ENCODE results near the gene PRM1. TPM values are rescaled to one million over a fixed set of nuclear protein-coding genes. Genes with fewer than 3 reads are reported as not detected.
"Not testable (repeated sequence)": the region's sequence is repeated elsewhere in the genome, so short reads cannot be mapped to it uniquely, and the experiment has no call there.

The PRM1 gene
- total RNA-seq, 1 donor from 2014 or later, result not detected

DNA sequence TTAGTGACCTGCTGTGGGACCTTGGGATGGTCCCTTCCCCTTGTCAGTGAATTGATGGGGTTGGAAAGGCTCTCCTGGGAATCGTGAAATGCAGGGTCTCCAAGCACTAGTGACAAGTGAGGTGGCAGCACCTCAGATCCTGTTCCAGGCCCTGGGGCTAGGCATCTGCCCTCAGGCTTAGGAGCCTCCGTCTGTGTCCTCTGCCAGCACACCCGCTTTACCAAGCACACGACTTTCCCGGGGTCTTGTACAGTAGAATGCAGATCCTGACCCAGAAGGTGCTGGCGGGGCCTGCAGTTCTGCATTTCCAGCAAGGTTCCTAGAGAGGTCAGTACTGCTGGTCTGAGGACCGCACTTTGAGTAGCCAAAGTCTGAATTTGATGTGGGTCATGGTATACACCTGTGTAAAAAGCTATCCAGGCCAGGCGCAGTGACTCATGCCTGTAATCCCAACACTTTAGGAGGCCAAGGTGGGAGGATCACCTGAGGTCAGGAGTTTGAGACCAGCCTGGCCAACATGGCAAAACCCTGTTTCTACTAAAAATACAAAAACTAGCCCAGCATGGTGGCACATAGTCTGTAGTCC, 33.3 kb upstream of the PRM1 start:
- no peak for DNase-seq

DNA sequence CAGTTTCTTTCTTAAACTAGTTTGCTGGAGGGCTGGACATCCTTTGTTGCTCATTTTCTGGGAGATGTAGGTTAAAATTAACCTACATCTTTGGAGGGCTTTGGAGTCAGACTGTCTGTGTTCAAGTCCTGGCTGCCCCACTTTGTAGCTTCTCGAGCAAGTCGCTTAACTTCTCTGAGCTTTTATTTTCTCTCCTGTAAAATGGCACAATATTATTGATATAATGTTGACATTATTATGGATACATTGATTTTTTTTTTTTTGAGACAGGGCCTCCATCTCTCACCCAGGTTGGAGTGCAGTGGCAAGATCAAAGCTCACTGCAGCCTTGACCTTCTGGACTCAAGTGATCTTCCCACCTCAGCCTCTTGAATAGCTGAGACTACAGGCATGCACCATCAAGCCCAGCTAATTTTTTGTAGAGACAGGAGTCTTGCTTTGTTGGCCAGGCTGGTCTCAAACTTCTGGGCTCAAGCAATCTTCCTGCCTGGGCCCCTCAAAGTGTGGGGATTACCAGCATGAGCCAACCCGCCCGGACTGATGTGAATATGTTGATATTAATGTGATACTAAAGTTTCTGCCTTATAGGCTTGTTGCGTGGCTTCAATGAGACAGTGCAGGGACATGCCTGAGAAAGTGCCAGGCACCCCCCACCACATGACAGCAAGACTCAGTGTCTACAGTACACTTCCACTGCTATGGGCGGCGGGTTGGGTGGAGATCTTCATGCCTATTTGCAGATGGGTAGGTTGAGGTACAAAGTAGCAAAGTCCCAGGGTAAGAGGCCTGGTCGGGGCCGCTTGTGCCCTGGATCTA, 32.6 kb upstream of the PRM1 start:
- no peak for DNase-seq

DNA sequence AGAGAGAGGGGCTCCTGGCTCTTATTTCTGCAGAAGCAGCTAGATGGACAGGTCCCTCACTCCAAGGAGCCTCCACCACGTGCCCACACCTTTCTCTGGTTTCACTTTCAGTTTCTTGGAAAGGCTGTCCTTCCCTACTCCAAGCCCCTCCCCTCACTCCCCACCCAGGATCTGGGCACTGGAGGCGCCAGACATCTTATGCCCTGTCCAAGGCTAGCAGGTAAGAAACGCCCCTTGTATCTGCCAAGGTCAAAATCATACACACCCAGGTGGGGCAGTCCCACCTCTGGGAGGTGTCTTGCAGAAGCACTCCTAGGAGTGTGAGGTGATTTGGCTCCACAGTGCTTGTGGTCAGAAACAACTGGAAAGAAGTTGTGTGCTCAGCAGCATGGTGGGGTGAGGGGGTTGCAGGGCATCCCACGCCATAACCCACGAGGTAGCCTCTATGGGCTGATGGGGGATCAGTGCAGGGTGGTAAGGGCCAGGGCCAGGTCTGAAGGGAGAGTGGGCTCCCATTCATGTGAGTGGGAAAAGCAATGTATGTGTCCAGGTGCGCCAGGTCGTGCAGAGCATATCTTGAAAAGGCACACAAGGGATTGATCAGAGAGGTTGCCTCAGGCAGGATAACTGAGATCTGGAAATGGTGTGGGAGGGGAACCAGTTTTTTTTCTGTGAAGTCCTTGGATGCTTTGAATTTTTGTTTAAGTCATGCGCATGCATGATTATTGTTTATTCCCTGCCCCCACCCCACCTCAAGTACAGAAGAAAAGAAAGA, 31.8 kb upstream of the PRM1 start:
- DNase-seq, result no peak

DNA sequence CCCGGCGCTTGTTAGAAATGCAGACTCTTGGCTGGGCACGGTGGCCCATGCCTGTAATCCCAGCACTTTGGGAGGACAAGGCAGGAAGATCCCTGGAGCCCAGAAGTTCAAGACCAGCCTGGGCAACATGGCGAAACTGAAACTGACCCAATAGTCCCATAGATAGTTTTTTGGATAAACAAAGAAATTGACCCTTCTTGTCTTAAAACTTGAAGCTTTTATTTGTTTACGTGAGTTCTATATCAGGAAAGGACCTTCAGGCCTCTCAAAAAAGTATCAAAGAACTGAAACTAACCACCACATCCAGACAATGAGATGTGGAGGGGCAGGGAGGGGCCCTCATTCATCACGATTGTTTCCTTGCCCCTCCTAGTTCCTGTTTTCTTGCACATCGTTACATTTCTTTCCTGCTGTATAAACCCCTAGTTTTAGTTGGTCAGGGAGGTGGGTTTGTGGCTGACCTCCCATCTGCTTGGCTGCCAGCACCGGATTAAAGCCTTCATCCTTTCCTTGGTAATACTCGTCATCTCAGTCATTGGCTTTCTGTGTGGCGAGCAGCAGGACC, 29.9 kb upstream of the PRM1 start:
- no peak for DNase-seq

DNA sequence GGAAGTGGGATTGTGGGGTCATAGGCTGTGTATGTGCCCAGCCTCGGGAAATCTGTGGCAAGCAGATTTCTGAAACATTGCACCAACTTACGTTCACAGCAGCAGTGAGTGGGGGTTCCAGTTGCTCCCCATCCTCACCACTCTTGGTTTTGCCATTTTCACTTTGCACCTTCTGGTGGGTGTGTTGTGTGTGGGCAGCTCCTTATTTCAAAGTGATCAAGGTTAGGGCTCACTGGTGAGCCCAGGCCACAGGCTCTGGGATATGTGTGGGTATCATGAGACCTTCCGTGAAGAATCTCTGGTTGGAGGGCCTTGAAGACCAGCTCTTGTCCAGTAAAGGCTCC, 29.5 kb upstream of the PRM1 start:
- no peak for DNase-seq

DNA sequence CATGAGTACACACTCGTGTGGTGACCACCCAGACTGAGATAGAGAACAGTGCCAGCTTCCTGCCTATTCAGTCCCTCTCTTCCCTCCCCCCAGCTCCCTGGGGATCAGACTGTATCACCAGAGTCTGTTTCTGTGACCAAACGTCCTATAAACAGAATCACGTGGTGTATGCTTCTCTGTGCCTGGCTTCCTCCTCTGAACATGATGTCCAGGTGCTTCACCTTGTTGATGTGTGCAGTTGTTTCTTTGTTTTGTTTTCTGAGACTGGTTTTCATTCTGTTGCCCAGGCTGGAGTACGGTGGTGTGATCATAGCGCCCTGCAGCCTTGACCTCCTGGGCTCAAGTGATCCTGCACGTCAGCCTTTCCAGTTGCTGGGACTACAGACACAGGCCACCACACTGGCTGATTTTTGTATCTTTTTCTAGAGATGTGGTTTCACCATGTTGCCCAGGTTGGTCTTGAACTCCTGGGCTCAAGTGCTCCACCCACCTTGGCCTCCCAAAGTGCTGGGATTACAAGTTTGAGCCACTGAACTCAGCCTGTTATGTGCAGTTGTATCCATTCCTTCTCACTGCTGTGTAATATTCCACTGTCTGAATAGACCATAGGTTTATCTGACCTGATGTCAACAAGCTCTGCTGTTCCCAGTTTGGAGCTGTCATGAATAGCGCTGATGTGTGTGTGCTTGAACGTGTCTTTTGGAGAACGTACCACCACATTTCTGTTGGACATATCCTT, 28.9 kb upstream of the PRM1 start:
- no peak for DNase-seq

DNA sequence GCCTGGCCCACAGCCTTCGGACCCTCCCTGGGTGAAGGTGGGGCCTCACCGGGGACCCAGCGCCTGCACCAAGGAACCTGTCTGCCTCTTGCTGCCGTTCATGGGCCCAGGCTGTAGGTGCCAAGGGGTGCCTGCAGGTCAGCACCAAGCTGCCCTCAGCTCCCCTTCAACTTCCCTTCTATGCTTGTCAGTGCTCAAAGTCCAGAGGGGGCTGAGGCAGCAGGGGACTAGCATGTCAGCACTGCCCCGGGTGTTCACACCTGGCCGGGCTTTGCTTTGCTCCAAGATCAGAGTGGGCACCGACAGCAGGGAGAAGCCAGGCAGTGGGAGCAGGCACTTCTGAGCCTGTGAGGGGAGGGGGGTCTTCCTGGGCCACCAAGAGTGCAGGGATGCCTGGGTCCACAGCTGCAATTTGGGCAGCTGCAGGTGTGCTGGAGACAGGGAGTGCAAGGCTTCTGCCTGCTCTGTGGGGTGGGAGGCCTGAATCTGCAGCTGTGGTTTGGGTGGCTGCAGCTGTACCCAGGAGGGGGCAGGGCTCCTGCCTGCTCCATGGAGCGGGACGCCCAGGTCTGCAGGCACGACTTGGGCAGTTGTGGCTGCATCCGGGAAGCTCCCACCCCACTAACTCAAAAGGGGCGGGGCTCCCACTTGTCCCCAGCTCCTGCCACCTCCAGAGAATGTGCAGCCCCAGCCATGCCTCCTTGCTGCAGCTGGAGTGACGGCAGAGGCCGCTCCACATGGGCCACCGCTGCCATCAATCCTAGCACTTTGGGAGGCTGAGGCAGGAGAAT, 27.6 kb upstream of the PRM1 start:
- DNase-seq, result no peak

DNA sequence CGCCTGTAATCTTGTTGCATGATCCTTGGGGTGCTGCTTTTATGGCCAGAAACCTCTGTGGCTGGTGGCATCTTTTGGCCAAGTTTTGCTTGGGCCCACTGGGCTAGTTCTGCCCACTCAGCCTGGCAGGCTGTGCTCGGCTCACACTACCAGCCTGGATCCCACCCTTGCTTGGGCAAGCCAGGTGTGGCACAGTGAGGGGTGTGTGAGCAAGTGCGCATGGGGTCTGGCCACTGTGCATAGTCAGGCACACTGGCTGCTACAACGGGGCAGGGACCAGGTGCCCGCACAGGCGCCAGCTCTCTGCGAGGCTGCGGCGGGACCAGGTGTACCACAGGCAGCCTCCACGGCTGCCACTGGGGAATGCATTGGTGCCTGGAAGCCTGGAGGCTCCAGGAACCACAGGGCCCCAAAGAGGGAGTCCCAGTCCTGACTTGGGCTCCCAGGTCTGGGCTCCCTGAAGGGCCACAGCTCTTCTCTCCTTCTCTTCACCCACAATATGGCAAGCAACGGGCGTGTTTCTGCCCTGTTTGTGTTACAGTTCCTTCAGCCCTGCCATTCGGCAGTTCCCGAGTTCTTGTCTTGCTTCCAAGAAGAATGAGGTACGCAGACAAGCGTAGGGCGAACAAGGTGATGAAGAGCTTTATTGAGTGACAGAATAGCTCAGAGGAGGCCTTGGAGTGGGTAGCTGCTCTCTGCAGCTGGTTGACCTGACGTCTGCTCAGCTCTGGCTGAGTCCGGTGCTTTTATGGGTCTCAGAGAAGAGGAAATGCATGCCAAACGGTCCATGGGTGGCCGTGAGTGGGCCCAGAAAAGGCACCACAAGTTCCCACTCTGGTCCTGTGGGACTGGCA, 26.7 kb upstream of the PRM1 start:
- no peak for DNase-seq

DNA sequence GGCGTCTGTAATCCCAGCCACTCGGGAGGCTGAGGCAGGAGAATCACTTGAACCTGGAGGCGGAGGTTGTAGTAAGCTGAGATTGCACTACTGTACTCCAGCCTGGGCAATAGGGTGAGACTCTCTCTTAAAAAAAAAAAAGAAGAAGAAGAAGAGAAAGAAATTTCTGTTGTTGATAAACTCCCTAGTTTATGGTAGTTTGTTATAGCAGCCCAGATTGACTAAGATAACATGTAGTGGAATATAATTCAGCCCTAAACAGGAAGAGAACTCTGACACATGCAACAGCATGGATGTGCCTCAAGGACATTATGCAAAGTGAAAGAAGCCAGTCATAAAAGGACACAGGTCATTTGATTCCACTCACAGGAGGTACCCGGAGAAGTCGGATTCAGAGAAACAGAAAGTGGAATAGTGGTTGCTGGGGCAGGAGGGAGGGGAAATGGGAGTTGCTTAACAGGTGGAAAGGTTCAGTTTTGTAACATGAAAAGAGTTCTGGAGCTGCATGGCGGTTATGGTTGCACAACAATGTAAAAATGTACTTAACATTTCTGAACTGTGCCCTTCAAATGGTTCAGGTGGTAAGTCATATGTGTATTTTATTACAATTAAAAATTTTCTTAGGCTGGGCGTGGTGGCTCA, 26.0 kb upstream of the PRM1 start:
- no peak for DNase-seq

DNA sequence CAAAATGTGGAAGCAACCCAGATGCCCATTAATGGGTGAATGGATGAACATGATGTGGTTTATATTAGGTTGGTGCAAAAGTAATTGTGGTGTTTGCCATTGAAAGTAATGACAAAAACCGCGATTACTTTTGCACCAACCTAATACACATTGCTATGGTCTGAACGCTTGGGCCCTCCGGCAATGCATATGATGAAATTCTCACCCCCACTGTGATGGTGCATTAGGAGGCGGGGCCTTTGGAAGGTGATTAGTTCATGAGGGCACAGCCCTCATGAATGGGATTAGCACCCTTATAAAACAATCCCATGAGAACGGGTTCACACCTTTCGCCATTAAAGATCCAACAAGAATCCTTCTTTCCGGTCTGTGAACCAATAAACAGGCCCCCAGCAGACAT, 25.3 kb upstream of the PRM1 start:
- DNase-seq, result no peak

DNA sequence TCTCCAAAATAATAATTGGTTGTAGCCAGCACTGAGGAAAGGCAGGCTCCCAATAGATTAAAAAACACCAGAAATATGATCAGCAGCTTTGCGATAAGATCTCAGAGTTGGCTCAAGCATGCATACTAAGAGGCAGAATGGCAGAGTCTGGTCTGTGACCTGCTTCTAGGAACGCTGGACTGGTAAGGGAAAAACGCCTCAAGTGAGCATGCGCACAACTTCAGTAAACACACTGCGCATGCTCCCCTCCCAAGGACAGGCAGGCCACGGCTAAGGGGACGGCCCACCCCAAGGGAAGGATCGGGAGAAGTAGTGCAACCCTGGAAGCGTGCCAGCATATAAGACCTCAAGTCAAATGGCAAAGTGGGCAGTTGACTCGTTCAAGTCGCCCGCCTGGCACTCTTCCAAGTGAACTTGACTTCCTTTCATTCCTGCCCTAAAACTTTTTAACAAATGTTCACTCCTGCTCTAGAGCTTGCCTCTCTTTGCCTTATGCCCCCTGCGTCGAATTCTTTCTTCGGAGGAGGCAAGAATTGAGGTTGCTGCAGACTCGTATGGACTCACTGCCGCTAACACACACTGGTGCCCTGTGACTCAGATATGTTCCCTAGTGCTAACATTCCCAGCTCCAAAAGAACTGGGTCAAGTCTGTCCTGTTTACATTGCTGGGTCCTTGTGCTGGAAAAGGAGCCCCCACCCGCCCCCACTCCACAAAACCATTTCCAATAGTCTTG, 22.4 kb upstream of the PRM1 start:
- DNase-seq, result no peak

DNA sequence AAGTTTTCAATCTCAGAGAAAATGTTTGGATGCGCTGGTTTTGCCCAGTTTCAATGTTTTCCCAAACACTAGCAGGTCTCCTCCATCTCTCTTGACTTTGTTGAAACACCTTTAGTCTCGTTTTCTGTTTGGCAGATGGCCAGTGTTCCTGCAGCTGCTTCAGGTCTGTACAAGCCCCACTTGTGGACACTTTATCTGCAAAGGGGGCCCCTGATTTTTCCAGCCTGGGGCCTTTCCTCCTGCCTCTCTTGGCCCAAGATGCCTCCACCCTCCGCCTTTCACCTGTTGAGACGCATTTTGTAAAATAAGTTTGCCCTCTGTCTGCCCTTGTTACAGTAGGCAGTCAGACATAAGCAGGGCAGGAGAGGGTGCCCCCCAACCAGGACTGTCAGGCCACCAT, 21.8 kb upstream of the PRM1 start:
- no peak for DNase-seq

DNA sequence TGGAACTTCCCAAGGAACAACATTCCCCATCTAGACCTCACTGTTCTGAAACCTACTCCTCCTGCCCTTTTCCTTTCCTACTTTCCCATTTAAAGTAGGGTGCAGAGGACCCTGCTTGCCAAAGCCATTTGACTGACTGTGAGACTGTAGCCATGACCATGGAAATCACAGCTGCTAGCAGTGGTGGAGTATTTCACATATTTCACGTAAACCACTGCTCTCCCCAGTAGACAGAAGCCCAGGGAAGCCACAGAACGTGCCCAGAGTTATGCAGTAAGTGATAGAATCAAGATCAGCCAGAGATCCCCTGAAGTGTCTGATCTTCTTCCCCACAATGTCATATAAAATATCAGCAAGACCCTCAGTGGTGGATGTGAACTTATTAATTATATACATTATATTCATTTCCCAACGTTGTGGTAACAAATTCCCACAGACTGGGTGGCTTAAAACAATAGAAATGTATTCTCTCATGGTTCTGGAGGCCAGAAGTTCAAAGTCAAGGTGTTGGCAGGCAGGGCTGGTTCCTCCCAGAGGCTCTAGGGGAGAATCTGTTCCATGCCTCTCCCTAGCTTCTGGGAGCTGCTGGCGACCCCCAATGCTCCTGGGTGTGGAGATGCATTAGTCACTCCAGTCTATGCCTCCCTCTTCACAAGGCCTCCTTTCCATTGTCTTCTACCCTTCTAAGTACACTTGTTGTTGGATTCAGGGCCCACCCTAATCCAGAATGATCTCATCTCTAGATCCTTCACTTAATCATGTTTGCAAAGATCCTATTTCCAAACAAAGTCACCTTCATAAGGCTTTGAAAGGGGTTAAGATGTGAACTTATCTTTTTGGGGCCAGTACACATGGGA, 20.7 kb upstream of the PRM1 start:
- DNase-seq, result no peak

DNA sequence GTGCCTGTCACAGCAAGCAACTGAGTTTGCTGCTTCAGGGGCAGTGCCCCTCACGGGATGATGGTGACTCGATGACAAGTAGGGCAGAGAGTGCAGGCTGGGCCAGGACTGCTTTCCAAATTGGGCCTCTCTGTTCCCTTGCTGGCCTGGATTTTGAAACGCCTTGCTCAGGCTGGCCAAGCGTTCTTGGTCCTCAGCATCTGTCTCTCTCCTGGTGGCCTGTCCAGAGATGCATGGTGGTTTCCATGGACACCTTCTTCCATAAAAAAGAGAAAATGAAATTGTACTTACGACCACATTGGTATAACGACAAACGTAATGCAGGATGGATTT, 19.4 kb upstream of the PRM1 start:
- DNase-seq, result no peak

DNA sequence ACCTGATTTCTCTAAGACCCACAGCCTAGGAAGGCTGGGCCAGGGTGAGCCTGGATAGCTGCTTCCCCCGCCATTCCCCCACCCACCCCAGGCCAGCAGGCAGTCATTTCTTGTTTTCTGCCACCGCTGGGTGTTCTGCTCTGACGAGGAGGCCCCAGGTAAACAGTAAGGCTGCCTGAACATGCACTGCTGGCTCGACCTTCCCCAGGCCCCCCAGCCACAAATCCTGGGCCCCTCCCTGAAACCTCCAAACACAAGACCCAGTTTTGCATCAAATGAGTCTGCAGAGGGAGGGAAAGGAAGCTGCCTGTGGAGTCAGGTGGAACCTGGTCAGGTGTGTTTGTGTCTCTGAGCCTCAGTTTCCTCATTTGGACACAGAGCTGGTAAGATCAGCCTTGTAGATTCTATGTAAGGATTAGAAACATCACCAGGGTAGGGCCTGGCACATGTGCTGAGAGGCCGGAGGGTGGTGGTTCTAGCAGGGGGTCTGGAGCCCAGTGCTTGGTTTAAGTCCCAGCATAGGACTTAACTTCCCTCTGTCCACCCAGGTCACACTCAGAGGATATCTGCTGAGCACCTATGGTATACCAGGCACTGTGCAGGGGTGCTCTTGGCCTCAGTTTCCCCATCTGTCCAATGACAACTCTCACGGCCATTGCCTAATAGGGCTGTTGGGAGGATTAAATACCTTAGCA, 18.9 kb upstream of the PRM1 start:
- DNase-seq, result no peak

DNA sequence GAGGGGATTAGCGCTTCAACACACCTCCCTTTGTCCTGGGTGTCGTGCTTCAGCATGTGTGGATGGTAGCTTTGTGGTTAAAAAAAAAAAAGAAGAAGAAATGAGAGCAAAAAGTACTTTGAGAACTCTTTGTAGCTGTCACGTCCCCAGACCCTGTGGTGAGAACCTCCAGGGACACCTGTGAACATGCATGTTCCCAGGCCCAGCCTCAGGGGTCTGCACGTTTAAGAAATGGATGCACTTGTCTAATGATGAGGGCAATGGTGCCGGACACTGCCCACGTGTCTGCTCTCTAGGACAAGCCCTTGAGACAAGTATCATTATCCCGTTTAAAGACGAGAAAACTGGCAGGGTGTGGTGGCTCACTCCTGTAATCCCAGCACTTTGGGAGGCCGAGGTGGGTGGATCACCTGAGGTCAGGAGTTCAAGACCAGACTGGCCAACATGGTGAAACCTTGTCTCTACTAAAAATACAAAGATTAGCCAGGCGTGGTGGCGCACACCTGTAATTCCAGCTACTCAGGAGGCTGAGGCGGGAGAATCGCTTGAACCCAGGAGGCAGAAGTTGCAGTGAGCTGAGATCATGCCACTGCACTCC, 17.9 kb upstream of the PRM1 start:
- DNase-seq, result not testable (repeated sequence)

DNA sequence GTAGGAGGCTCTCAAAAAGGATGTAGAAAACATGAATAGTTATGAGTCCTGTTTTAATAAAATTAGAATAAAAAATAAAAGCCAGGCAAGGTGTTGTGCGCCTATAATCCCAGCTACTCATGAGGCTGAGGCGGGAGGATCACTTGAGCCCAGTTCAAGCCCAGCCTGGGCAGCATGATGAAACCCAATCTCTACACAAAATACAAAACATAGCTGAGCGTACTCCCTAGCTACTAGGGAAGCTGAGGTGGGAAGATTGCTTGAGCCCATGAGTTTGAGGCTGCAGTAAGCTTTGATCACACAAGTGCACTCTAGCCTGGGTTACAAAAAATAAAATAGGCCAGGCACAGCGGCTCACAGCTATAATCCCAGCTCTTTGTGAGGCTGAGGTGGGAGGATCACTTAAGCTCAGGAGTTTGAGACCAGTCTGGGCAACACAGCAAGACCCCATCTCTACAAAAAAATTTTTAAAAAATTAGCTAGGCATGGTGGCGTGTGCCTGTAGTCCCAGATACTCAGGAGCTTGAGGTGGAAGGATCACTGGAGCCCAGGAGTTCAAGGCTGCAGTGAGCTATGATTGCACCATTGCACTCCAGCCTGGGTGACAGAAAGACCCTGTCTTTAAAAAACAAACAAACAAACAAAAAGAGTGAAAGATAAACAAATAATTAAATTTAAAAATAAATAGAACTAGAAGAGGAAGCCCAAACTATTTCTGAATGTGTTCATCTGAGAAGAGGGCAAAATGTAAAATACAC, 17.2 kb upstream of the PRM1 start:
- DNase-seq, result no peak
